MCF 10A (cell line): ENCODE results near the gene FXN. TPM values are rescaled to one million over a fixed set of nuclear protein-coding genes. Genes with fewer than 3 reads are reported as not detected.
"Not testable (repeated sequence)": the region's sequence is repeated elsewhere in the genome, so short reads cannot be mapped to it uniquely, and the experiment has no call there.

Experiments used
- BruUV-seq: library from RNA; stranded (reverse); fragments of 400-500 nt; replicated peaks from 2 replicates; lab custom pipeline; 2021; lab: Mats Ljungman, UMichigan
- CTCF ChIA-PET: fragments of 300-600 bp; sonication (Branson Sonifier 250); formaldehyde crosslinking; extraction: SDS; loops from one replicate; lab custom pipeline; 2021; ENCODE audit warnings: antibody characterized with exemption, inconsistent platforms; lab: Yijun Ruan, JAX
- POLR2A ChIA-PET: fragments of 300-600, 350-650 bp; sonication (Branson Sonifier 250); formaldehyde crosslinking; extraction: SDS; loops from one replicate; lab custom pipeline; 2020; ENCODE audit warnings: antibody characterized with exemption, inconsistent platforms; lab: Yijun Ruan, JAX
- DNase-seq: peaks from one replicate; pipeline ENCODE4 v3.0.0-alpha.2; 2018; ENCODE audit not compliant: unreplicated experiment
- H3K27ac Mint-ChIP-seq: one replicate; pipeline ENCODE4 v1.8.0; 2022; ENCODE audit warnings: mild to moderate bottlenecking, low read depth, mixed read lengths; ENCODE audit not compliant: unreplicated experiment
- H3K27me3 Mint-ChIP-seq: one replicate; pipeline ENCODE4 v1.8.0; 2022; ENCODE audit warnings: mixed read lengths; ENCODE audit not compliant: insufficient read depth, unreplicated experiment
- H3K36me3 Mint-ChIP-seq: one replicate; pipeline ENCODE4 v1.8.0; 2022; ENCODE audit warnings: mild to moderate bottlenecking, moderate library complexity, mixed read lengths; ENCODE audit not compliant: insufficient read depth, unreplicated experiment
- H3K4me1 Mint-ChIP-seq: one replicate; pipeline ENCODE4 v1.8.0; 2022; ENCODE audit warnings: mixed read lengths; ENCODE audit not compliant: insufficient read depth, unreplicated experiment
- H3K4me3 Mint-ChIP-seq: one replicate; pipeline ENCODE4 v1.8.0; 2022; ENCODE audit warnings: mild to moderate bottlenecking, moderate library complexity, mixed read lengths; ENCODE audit not compliant: unreplicated experiment
- H3K9me3 Mint-ChIP-seq: one replicate; pipeline ENCODE4 v1.8.0; 2022; ENCODE audit warnings: mixed read lengths; ENCODE audit not compliant: unreplicated experiment
- CTCF ChIP-seq: fragments of 200-600 bp; IDR thresholded peaks from one replicate; pipeline ENCODE4 v1.8.0; 2022; ENCODE audit warnings: antibody characterized with exemption, mild to moderate bottlenecking; ENCODE audit not compliant: unreplicated experiment
- intact Hi-C: fragments of 100-400 bp; cut with micrococcal nuclease; formaldehyde crosslinking; loops from 2 replicates; pipeline ENCODE4 v1.14.1; 2022
- total RNA-seq: library from RNA; stranded (reverse); gene quantifications from 2 replicates; pipeline ENCODE4 v1.2.3, GENCODE V29; 2022

FXN gene
- total RNA-seq, 1 experiment from 2014 or later = 31.6 TPM

DNA sequence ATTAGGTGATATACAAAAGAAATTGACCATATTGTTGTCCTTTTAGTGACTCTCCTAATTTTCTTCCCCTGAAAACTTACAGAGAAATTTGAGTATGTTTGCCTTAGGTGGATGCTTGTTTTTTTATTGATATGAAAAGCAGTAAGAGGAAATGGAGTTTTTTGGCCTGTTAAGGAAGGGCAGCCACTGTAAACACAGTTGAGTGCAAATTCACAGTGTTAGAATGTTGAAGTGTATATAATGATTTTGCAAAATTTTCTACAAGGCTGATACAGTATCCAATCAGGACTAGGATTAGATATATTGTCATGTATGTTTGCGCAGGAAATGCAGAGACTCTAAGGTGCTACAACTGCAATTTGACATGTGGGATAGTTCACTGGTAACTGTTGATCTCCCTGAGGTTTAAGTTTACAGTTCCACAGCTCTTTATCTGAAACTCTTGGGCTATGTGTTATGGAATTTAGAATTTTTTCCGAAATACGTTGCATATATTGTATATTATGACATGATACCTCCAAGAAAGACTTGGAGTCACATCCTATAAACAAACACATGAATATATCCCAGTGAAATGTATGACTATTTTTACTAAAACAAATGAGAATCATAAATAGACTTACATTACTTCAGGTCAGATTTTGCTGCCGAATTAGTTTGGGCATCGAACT, 62.5 kb downstream of the FXN start:
- ChIA-PET POLR2A (interaction anchor here (0.6 kb wide), 2 partner anchors 9 to 51 kb away, joined by 3 read pairs; no protein-coding TSS in a partner anchor), CTCF (interaction anchor here (1.0 kb wide), 1 partner anchor 95 kb away, joined by 8 read pairs; no protein-coding TSS in a partner anchor)
- no TSS peak for BruUV-seq
- Mint-ChIP-seq H3K27ac (peak overlapping the region; percentile 83), H3K4me3 (no peak overlapping the region), H3K9me3 (no peaks in the 10 kb centered on the region), H3K36me3 (no peaks in the 10 kb centered on the region), H3K27me3 (no peaks in the 10 kb centered on the region), H3K4me1 (peaks cover 5% of the 10 kb centered on the region)
- intact Hi-C loops = no loop called here
- TF ChIP-seq CTCF = no peak
- DNase-seq = no peak

DNA sequence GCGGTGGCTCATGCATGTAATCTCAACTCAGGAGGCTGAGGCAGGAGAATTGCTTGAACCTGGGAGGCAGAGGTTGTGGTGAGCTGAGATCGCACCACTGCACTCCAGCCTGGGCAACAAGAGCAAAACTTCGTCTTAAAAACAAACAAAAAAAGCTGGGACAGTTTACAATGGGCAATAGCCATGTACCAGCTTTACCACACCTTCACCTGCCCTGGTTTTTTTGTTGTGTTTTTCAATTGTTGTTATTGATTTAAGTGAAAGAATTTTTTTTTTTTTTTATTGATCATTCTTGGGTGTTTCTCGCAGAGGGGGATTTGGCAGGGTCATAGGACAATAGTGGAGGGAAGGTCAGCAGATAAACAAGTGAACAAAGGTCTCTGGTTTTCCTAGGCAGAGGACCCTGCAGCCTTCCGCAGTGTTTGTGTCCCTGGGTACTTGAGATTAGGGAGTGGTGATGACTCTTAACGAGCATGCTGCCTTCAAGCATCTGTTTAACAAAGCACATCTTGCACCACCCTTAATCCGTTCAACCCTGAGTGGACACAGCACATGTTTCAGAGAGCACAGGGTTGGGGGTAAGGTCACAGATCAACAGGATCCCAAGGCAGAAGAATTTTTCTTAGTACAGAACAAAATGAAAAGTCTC, 67.9 kb downstream of the FXN start:
- CTCF ChIA-PET, intact Hi-C loops, BruUV-seq, H3K27me3 Mint-ChIP-seq, H3K4me1 Mint-ChIP-seq, H3K36me3 Mint-ChIP-seq, DNase-seq, H3K9me3 Mint-ChIP-seq, H3K27ac Mint-ChIP-seq, H3K4me3 Mint-ChIP-seq: not testable (repeated sequence)
- POLR2A ChIA-PET = interaction anchor here (0.6 to 2.6 kb wide), 5 partner anchors 18 to 70 kb away, joined by 3 to 14 read pairs (median 8); no protein-coding TSS in a partner anchor

GRCh38 chr9:69104830-69105527, 69.4 kb downstream of the FXN start:
- H3K36me3 Mint-ChIP-seq = peaks cover 5% of the 10 kb centered on the region
- intact Hi-C loops = no loop called here
- DNase-seq = peak; percentile 73
- no peaks in the 10 kb centered on the region for H3K27me3 Mint-ChIP-seq
- ChIA-PET POLR2A (interaction anchor here (0.6 to 2.8 kb wide), 13 partner anchors 9 to 88 kb away, joined by 3 to 41 read pairs (median 6); partner anchors contain the start of gene TJP2), CTCF (interaction anchor here (0.8 to 1.0 kb wide), 2 partner anchors 88 to 90 kb away, joined by 4 read pairs; no protein-coding TSS in a partner anchor)
- H3K4me1 Mint-ChIP-seq = no peaks in the 10 kb centered on the region
- no peak for TF ChIP-seq CTCF
- no TSS peak for BruUV-seq
- no peak overlapping the region for H3K4me3 Mint-ChIP-seq
- H3K27ac Mint-ChIP-seq = peak overlapping the region; percentile 61
- H3K9me3 Mint-ChIP-seq = no peaks in the 10 kb centered on the region

DNA sequence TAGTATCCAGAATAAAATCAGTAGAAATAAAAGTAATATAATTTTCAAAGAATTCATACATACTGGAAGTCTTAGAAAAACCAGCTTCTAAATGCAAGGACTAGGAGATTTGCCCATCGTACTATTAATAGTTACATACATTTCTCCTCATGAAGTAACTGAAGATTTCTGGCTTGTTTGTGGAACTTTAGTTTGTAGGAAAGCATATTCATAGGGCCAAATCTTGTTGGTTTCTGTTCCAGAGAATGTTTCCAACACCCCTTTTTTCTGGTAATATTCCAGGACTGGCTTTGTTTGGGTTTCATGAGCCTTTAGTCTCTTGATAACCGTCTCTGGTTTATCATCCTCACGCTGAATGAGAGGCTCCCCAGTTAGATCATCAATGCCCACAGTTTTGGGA, 72.2 kb downstream of the FXN start:
- POLR2A ChIA-PET = interaction anchor here (1.1 to 1.4 kb wide), 4 partner anchors 10 to 67 kb away, joined by 3 to 9 read pairs (median 4); no protein-coding TSS in a partner anchor
- no peak for DNase-seq
- Mint-ChIP-seq H3K27me3 (no peaks in the 10 kb centered on the region), H3K27ac (no peak overlapping the region), H3K36me3 (peaks cover 5% of the 10 kb centered on the region), H3K4me3 (no peak overlapping the region), H3K4me1 (no peaks in the 10 kb centered on the region), H3K9me3 (no peaks in the 10 kb centered on the region)
- CTCF ChIA-PET = interaction anchor here (1.1 kb wide), 1 partner anchor 25 kb away, joined by 4 read pairs; no protein-coding TSS in a partner anchor
- BruUV-seq = no TSS peak
- intact Hi-C loops = no loop called here
- TF ChIP-seq CTCF = no peak

DNA sequence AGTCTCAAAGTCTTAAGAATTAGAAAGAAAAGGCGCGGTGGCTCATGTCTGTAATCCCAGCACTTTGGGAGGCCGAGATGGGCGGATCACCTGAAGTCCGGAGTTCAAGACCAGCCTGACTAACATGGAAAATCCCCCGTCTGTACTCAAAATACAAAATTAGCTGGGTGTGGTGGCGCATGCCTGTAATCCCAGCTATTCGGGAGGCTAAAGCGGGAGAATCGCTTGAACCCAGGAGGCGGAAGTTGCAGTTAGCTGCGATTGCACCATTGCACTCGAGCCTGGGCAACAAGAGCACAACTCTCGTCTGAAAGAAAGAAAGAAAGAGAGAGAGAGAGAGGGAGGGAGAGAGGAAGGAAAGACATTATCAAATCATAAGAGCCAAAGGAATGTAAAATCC, 73.2 kb downstream of the FXN start:
- H3K4me3 Mint-ChIP-seq, H3K9me3 Mint-ChIP-seq, H3K4me1 Mint-ChIP-seq, H3K36me3 Mint-ChIP-seq, intact Hi-C loops, POLR2A ChIA-PET, DNase-seq, BruUV-seq, H3K27ac Mint-ChIP-seq, H3K27me3 Mint-ChIP-seq: not testable (repeated sequence)
- CTCF ChIA-PET = interaction anchor here (0.7 kb wide), 1 partner anchor 23 kb away, joined by 3 read pairs; no protein-coding TSS in a partner anchor
